ENCODE data around the gene TDRD3.

DNA sequence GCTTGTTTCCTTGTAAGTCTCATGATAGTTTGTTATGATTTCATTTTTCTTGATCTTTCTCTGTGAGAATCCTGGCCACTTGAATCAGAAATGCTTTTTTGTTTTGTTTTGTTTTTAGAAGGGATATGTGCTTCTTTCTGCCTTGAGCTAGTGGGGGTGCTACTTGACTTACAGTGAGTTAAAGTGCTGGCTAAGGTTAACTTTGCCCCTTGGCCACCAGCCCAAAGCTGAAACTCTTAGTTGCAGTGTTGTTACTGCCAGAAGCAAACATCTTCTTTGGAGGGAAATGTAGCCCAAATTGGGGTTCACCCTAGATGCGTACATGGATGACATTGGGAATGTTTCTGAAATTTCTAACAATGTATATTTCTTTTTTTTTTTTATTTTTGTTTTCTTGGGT, 57.4 kb downstream of the TDRD3 start:
- no peak for TF ChIP-seq CTCF (IDR thresholded peaks at IDR 0.05)
- TF ChIP-seq POLR2A (IDR thresholded peaks at IDR 0.05), result no peak
